Measurements from ENCODE around the gene SLCO4C1.

Gene SLCO4C1

GRCh38 chr5:102271759-102272158 is 24.3 kb downstream of the SLCO4C1 start:
- DNase-seq = peak in 1 of 2 experiments; percentile 45

GRCh38 chr5:102270036-102270435 is 26.0 kb downstream of the SLCO4C1 start:
- DNase-seq = no peak

GRCh38 chr5:102262688-102263087 is 33.4 kb downstream of the SLCO4C1 start:
- no peak for DNase-seq

GRCh38 chr5:102249381-102249780 is 46.7 kb downstream of the SLCO4C1 start:
- DNase-seq = peak in 1 of 2 experiments; percentile 3

- no peak for DNase-seq
Measured at GRCh38 chr5:102243213-102243612, 52.9 kb downstream of the SLCO4C1 start.

- peak; percentile 54 to 88 for DNase-seq
Measured at GRCh38 chr5:102241809-102242421, 54.2 kb downstream of the SLCO4C1 start.

GRCh38 chr5:102231693-102232619 is 64.1 kb downstream of the SLCO4C1 start:
- DNase-seq = no peak

- peak in 1 of 2 experiments; percentile 6 for DNase-seq
Measured at GRCh38 chr5:102229685-102230084, 66.4 kb downstream of the SLCO4C1 start.

- DNase-seq = no peak
Measured at GRCh38 chr5:102226321-102226720, 69.8 kb downstream of the SLCO4C1 start.

GRCh38 chr5:102223542-102224477 is 72.3 kb downstream of the SLCO4C1 start:
- DNase-seq = peak in 1 of 2 experiments; percentile 32

GRCh38 chr5:102222772-102223171 is 73.3 kb downstream of the SLCO4C1 start:
- no peak for DNase-seq

- DNase-seq = no peak
Measured at GRCh38 chr5:102221949-102222348, 74.1 kb downstream of the SLCO4C1 start.

GRCh38 chr5:102218159-102218558 is 77.9 kb downstream of the SLCO4C1 start:
- no peak for DNase-seq

GRCh38 chr5:102216678-102217077 is 79.4 kb downstream of the SLCO4C1 start:
- DNase-seq = no peak

- no peak for DNase-seq
Measured at GRCh38 chr5:102211165-102211564, 84.9 kb downstream of the SLCO4C1 start.

GRCh38 chr5:102200861-102201260 is 95.2 kb downstream of the SLCO4C1 start:
- no peak for DNase-seq

GRCh38 chr5:102196481-102196880 is 99.6 kb downstream of the SLCO4C1 start:
- DNase-seq = no peak

All from NCI-H524 (cell line).